GM12878 (cell line): Measurements from ENCODE around the gene FAS. TPM values are rescaled to one million over a fixed set of nuclear protein-coding genes. Genes with fewer than 3 reads are reported as not detected.

Experiments
- ATAC-seq: fragments of 200-7000 bp; cut with Tn5 transposase; 3 replicates; pipeline ENCODE4 v1.9.1; 2020; ENCODE audit warnings: mild to moderate bottlenecking, moderate library complexity
- BruUV-seq: library from RNA; stranded (reverse); fragments of 400-500 nt; replicated peaks from 2 replicates; lab custom pipeline; 2021; lab: Mats Ljungman, UMichigan
- CTCF ChIA-PET: fragments of 300-600 bp; sonication (Branson Sonifier 250); formaldehyde crosslinking; extraction: SDS; loops from one replicate; lab custom pipeline; 2021; ENCODE audit warnings: inconsistent platforms; lab: Yijun Ruan, JAX
- POLR2A ChIA-PET: fragments of 350-600 bp; formaldehyde crosslinking; extraction: SDS; loops from one replicate; lab custom pipeline; 2021; ENCODE audit warnings: inconsistent platforms; lab: Charles Lee
- RAD21 ChIA-PET: fragments of 300-600 bp; sonication (Branson Sonifier 250); formaldehyde crosslinking; loops from one replicate; lab custom pipeline; 2023; ENCODE audit warnings: antibody characterized with exemption; ENCODE audit not compliant: unreplicated experiment; lab: Charles Lee
- SMC1A ChIA-PET: fragments of 300-600 bp; sonication (Branson Sonifier 250); formaldehyde crosslinking; loops from one replicate; lab custom pipeline; 2023; ENCODE audit not compliant: unreplicated experiment, uncharacterized antibody; lab: Charles Lee
- DNase-seq: peaks from one replicate; pipeline ENCODE4 v3.0.0-alpha.2; 2011; ENCODE audit warnings: low read depth, low spot score
- FAIRE-seq: peaks from 3 replicates; lab custom pipeline; 2011; peaks lifted over from hg19 to GRCh38; lab: Jason Lieb, UNC
- H2AFZ ChIP-seq: 2 replicates; pipeline ENCODE4 v1.6.0; 2011; ENCODE audit warnings: low read depth, low read length, control low read depth; ENCODE audit not compliant: control insufficient read depth
- H3K27ac ChIP-seq: 2 replicates; pipeline ENCODE4 v1.5.1; 2011; ENCODE audit warnings: control low read depth; ENCODE audit not compliant: control insufficient read depth, insufficient read depth
- H3K27me3 ChIP-seq, 2 experiments: replicated peaks in 1 of 2; 2 replicates each; pipeline versions ENCODE4 v1.6.0 to v1.6.1; 2011; ENCODE audit warnings: low read length in 1 of 2; ENCODE audit not compliant: control insufficient read depth in 2 of 2, insufficient read depth in 2 of 2
- H3K36me3 ChIP-seq, 2 experiments: 2 replicates each; pipeline ENCODE4 v1.5.1; 2011; ENCODE audit warnings: low read length in 1 of 2; ENCODE audit not compliant: control insufficient read depth in 2 of 2, insufficient read depth in 2 of 2
- H3K4me1 ChIP-seq: 2 replicates; pipeline ENCODE4 v1.6.1; 2011; ENCODE audit warnings: mild to moderate bottlenecking, low read length, moderate library complexity, mixed read lengths; ENCODE audit not compliant: control insufficient read depth, insufficient read depth
- H3K4me2 ChIP-seq: 2 replicates; pipeline ENCODE4 v1.6.0; 2011; ENCODE audit warnings: control low read depth; ENCODE audit not compliant: control insufficient read depth, insufficient read depth
- H3K4me3 ChIP-seq: fragments of 200-600 bp; sonication (generic); 2 replicates; pipeline ENCODE4 v1.5.1; 2016
- H3K79me2 ChIP-seq: 2 replicates; pipeline ENCODE4 v1.6.0; 2011; ENCODE audit warnings: low read length; ENCODE audit not compliant: control insufficient read depth, insufficient read depth
- H3K9ac ChIP-seq: 2 replicates; pipeline ENCODE4 v1.8.0; 2011; ENCODE audit warnings: low read length, control low read depth, mixed read lengths; ENCODE audit not compliant: control insufficient read depth, insufficient read depth
- H3K9me3 ChIP-seq: replicated peaks from 3 replicates; pipeline ENCODE4 v1.5.1; 2011; ENCODE audit warnings: mild to moderate bottlenecking, low read length; ENCODE audit not compliant: control insufficient read depth, insufficient read depth
- H4K20me1 ChIP-seq: 2 replicates; pipeline ENCODE4 v1.6.0; 2011; ENCODE audit not compliant: control insufficient read depth, insufficient read depth
- BCL3 ChIP-seq: IDR thresholded peaks from 2 replicates; pipeline ENCODE4 v1.6.1; 2011; ENCODE audit warnings: borderline replicate concordance, low read depth, mild to moderate bottlenecking, moderate library complexity, low read length; ENCODE audit not compliant: insufficient read depth, poor library complexity, severe bottlenecking
- CTCF ChIP-seq, 3 experiments: IDR thresholded peaks in 2 of 3; conservative IDR thresholded peaks in 1 of 3; 2 replicates each; pipeline ENCODE4 v1.5.1; 2011; ENCODE audit warnings: low read depth in 3 of 3, low read length in 3 of 3, mild to moderate bottlenecking in 3 of 3, control low read depth in 2 of 3, moderate library complexity in 2 of 3, inconsistent platforms in 1 of 3, mixed read lengths in 1 of 3; ENCODE audit not compliant: control insufficient read depth in 2 of 3, insufficient read depth in 1 of 3; ENCODE audit errors: extremely low read depth in 1 of 3
- EZH2 ChIP-seq: IDR thresholded peaks from 2 replicates; pipeline ENCODE4 v1.6.1; 2012; ENCODE audit warnings: low read depth, mild to moderate bottlenecking, control low read depth, inconsistent platforms, low read length, borderline replicate concordance; ENCODE audit not compliant: control insufficient read depth
- HDAC2 ChIP-seq: fragments of 200-600 bp; sonication (generic); IDR thresholded peaks from 2 replicates; pipeline ENCODE4 v1.6.1; 2017
- HDAC6 ChIP-seq: fragments of 200-600 bp; sonication (generic); IDR thresholded peaks from one replicate; pipeline ENCODE4 v1.8.0; 2017; ENCODE audit warnings: antibody characterized with exemption; ENCODE audit not compliant: unreplicated experiment
- JUND ChIP-seq: IDR thresholded peaks from 2 replicates; pipeline ENCODE4 v1.6.1; 2012; ENCODE audit warnings: low read depth, mild to moderate bottlenecking, low read length, improper control_type of control experiment, moderate library complexity
- KLF5 ChIP-seq: fragments of 450-650 bp; IDR thresholded peaks from 2 replicates; pipeline ENCODE4 v1.6.1; 2014; ENCODE audit warnings: mild to moderate bottlenecking; ENCODE audit not compliant: partially characterized antibody
- MEF2A ChIP-seq: IDR thresholded peaks from 2 replicates; pipeline ENCODE4 v1.6.1; 2011; ENCODE audit warnings: low read depth, mild to moderate bottlenecking, low read length, moderate library complexity; ENCODE audit not compliant: insufficient read depth
- POLR2AphosphoS2 ChIP-seq: IDR thresholded peaks from 2 replicates; pipeline ENCODE4 v1.6.1; 2011; ENCODE audit warnings: low read depth, mild to moderate bottlenecking, low read length, improper control_type of control experiment, moderate library complexity
- RAD21 ChIP-seq: IDR thresholded peaks from 2 replicates; pipeline ENCODE4 v1.6.1; 2011; ENCODE audit warnings: mild to moderate bottlenecking, low read depth, low read length, moderate library complexity; ENCODE audit not compliant: insufficient read depth
- USF2 ChIP-seq: IDR thresholded peaks from 2 replicates; pipeline ENCODE4 v1.6.1; 2011; ENCODE audit warnings: low read depth, low read length, improper control_type of control experiment, borderline replicate concordance
- ZNF384 ChIP-seq: IDR thresholded peaks from 2 replicates; pipeline ENCODE4 v1.6.1; 2012; ENCODE audit warnings: low read depth, mild to moderate bottlenecking, low read length, improper control_type of control experiment, borderline replicate concordance
- WGBS: methylation state at CpG from one replicate; pipeline ENCODE4 v1.1.6; 2016; ENCODE audit warnings: low lambda C conversion rate; ENCODE audit not compliant: insufficient replicate concordance, insufficient coverage; ENCODE audit errors: missing lambda C conversion rate; 5-methylcytosine and 5-hydroxymethylcytosine counted together
- in situ Hi-C: fragments of 300-500 bp; cut with MboI; formaldehyde crosslinking; loops from 9 replicates; pipeline ENCODE4 v1.14.3; 2018; ENCODE audit warnings: mixed read lengths
- intact Hi-C: fragments of 100-400 bp; cut with micrococcal nuclease; formaldehyde crosslinking; loops from one replicate; pipeline ENCODE4 v1.14.2; 2022; ENCODE audit not compliant: unreplicated experiment
- polyA plus RNA-seq, 11 experiments: library from polyadenylated mRNA; depleted of rRNA in 4 of 11; unstranded in 6 of 11; stranded (reverse) in 5 of 11; fragments of >200 nt; fragmentation: Nextera tagmentation in 4 of 11; fragmentation: Illumina TruSeq in 1 of 11; extraction: Ambion mirVana in 4 of 11; extraction: Trizol in 1 of 11; gene quantifications; 1 replicate in 1 of 11; 2 replicates in 10 of 11; pipeline versions ENCODE4 v1.2.1 to v1.2.3, GENCODE V29; 2011 to 2016; ENCODE audit warnings: inconsistent platforms in 2 of 11, missing spikeins in 2 of 11, low read depth in 1 of 11
- total RNA-seq, 4 experiments: library from RNA; depleted of rRNA in 3 of 4; stranded (reverse); fragments of >200 nt in 3 of 4; fragmentation: Illumina TruSeq in 1 of 4; extraction: Trizol in 1 of 4; gene quantifications; 2 replicates each; pipeline versions ENCODE4 v1.2.1 to v1.2.3, GENCODE V29; 2013 to 2021
- TF ChIP-seq, protein P1 (sequence below): fragments of 150-350 bp; IDR thresholded peaks from 2 replicates; pipeline ENCODE4 v1.6.1; 2014; ENCODE audit warnings: mild to moderate bottlenecking, low read depth, low read length

Gene FAS
- total and polyA plus RNA-seq, 10 of the 15 experiments (the other 5 are each of a cell fraction or from before 2014, with no cell fraction given), result 50.1 to 147 (median 69.9) TPM

- no peak for TF ChIP-seq HDAC2
- TF ChIP-seq POLR2AphosphoS2, result no peak
- TF ChIP-seq CTCF (IDR thresholded peaks at IDR 0.05 in 2 of 3, conservative IDR thresholded peaks at IDR 0.05 in 1 of 3; ENCODE audit: control insufficient read depth in 2 of 3, extremely low read depth in 1 of 3, insufficient read depth in 1 of 3, low read depth in 3 of 3, low read length in 3 of 3), result no peak
- TF ChIP-seq RAD21, result no peak
- TF ChIP-seq JUND, result no peak
- TF ChIP-seq, all 136 proteins: peak for 0
Measured at GRCh38 chr10:88971221-88972061, 19.2 kb upstream of the FAS start (continued).

GRCh38 chr10:88974012-88974411 lies 16.6 kb upstream of the FAS start:
- POLR2A ChIA-PET, result interaction anchor here (0.7 kb wide), 1 partner anchor 16 kb away, joined by 3 read pairs; no protein-coding TSS in a partner anchor
- in situ Hi-C loops (no loop called here), intact Hi-C loops (no loop called here)
- no peaks in the 10 kb centered on the region for H4K20me1 ChIP-seq
- FAIRE-seq (no peak), DNase-seq (no peak), ATAC-seq (no peak)
- H3K36me3 ChIP-seq, result no peaks in the 10 kb centered on the region
- RAD21 ChIA-PET, result no interaction called here
- no peaks in the 10 kb centered on the region for H3K27me3 ChIP-seq
- no peak overlapping the region for H3K27ac ChIP-seq
- H3K79me2 ChIP-seq, result no peaks in the 10 kb centered on the region
- no peak overlapping the region for H2AFZ ChIP-seq
- no peaks in the 10 kb centered on the region for H3K4me1 ChIP-seq
- no TSS peak for BruUV-seq
- H3K9ac ChIP-seq, result no peak overlapping the region
- SMC1A ChIA-PET, result interaction anchor here (3.2 kb wide), 1 partner anchor 13 kb away, joined by 11 read pairs; no protein-coding TSS in a partner anchor
- WGBS, result 96% methylated on average over 3 of the region's 3 CpGs
- no peak overlapping the region for H3K4me3 ChIP-seq
- no peaks in the 10 kb centered on the region for H3K9me3 ChIP-seq
- CTCF ChIA-PET, result interaction anchor here (1.1 to 2.6 kb wide), 3 partner anchors 13 to 243 kb away, joined by 3 to 10 read pairs (median 8); no protein-coding TSS in a partner anchor
- no peak overlapping the region for H3K4me2 ChIP-seq
- TF ChIP-seq EZH2 (no peak), BCL3 (no peak), HDAC6 (no peak), MEF2A (no peak), KLF5 (no peak), USF2 (no peak), ZNF384 (no peak)
- TF ChIP-seq, protein P1, sequence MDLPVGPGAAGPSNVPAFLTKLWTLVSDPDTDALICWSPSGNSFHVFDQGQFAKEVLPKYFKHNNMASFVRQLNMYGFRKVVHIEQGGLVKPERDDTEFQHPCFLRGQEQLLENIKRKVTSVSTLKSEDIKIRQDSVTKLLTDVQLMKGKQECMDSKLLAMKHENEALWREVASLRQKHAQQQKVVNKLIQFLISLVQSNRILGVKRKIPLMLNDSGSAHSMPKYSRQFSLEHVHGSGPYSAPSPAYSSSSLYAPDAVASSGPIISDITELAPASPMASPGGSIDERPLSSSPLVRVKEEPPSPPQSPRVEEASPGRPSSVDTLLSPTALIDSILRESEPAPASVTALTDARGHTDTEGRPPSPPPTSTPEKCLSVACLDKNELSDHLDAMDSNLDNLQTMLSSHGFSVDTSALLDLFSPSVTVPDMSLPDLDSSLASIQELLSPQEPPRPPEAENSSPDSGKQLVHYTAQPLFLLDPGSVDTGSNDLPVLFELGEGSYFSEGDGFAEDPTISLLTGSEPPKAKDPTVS, result no peak
